CD4-positive, alpha-beta T cell treated with Interleukin-21 for 1 hour (primary cell): Measurements from ENCODE around the gene SUCLG2.
"Not testable (repeated sequence)": the region's sequence is repeated elsewhere in the genome, so short reads cannot be mapped to it uniquely, and the experiment has no call there.

Experiments used
- DNase-seq: peaks from one replicate; pipeline ENCODE4 v3.0.0-alpha.2; 2020

Gene SUCLG2

GRCh38 chr3:67602816-67603215 lies 51.6 kb downstream of the SUCLG2 start:
- DNase-seq: no peak

GRCh38 chr3:67601919-67602608 lies 52.3 kb downstream of the SUCLG2 start:
- DNase-seq: peak; percentile 25

GRCh38 chr3:67601385-67601784 lies 53.0 kb downstream of the SUCLG2 start:
- no peak for DNase-seq

- no peak for DNase-seq
Observed at GRCh38 chr3:67599821-67600220, 54.6 kb downstream of the SUCLG2 start.

GRCh38 chr3:67598814-67599556 lies 55.4 kb downstream of the SUCLG2 start:
- no peak for DNase-seq

GRCh38 chr3:67595424-67595823 lies 59.0 kb downstream of the SUCLG2 start:
- DNase-seq: no peak

- peak; percentile 25 for DNase-seq
Observed at GRCh38 chr3:67593761-67594234, 60.6 kb downstream of the SUCLG2 start.

GRCh38 chr3:67592057-67592456 lies 62.4 kb downstream of the SUCLG2 start:
- no peak for DNase-seq

GRCh38 chr3:67587811-67588210 lies 66.6 kb downstream of the SUCLG2 start:
- no peak for DNase-seq

- DNase-seq: no peak
Observed at GRCh38 chr3:67587301-67587700, 67.1 kb downstream of the SUCLG2 start.

- not testable (repeated sequence) for DNase-seq
Observed at GRCh38 chr3:67584608-67585007, 69.8 kb downstream of the SUCLG2 start.

GRCh38 chr3:67580430-67581000 lies 73.9 kb downstream of the SUCLG2 start:
- DNase-seq: no peak

- DNase-seq: no peak
Observed at GRCh38 chr3:67578416-67578815, 76.0 kb downstream of the SUCLG2 start.

- no peak for DNase-seq
Observed at GRCh38 chr3:67576441-67576840, 78.0 kb downstream of the SUCLG2 start.

GRCh38 chr3:67569324-67569723 lies 85.1 kb downstream of the SUCLG2 start:
- no peak for DNase-seq

GRCh38 chr3:67567893-67568292 lies 86.5 kb downstream of the SUCLG2 start:
- DNase-seq: no peak

GRCh38 chr3:67564973-67565372 lies 89.4 kb downstream of the SUCLG2 start:
- no peak for DNase-seq

- DNase-seq: no peak
Observed at GRCh38 chr3:67564008-67564407, 90.4 kb downstream of the SUCLG2 start.

- DNase-seq: no peak
Observed at GRCh38 chr3:67561667-67562394, 92.6 kb downstream of the SUCLG2 start.

GRCh38 chr3:67561266-67561665 lies 93.1 kb downstream of the SUCLG2 start:
- no peak for DNase-seq

- DNase-seq: no peak
Observed at GRCh38 chr3:67559029-67559605, 95.3 kb downstream of the SUCLG2 start.

GRCh38 chr3:67558426-67558825 lies 96.0 kb downstream of the SUCLG2 start:
- no peak for DNase-seq

GRCh38 chr3:67557848-67558355 lies 96.5 kb downstream of the SUCLG2 start:
- DNase-seq: no peak
